Loucy (cell line): Measurements from ENCODE around the gene BEX2.
A peak's percentile ranks its signal among the peaks of the same experiment; 100 is the strongest.

Source experiments
- H2AFZ ChIP-seq: fragments of 200-600 bp; sonication (generic); 2 replicates; pipeline ENCODE4 v1.6.0; 2016; ENCODE audit warnings: antibody characterized with exemption, mild to moderate bottlenecking, low read length, moderate library complexity
- H3F3A ChIP-seq: fragments of 200-600 bp; 2 replicates; pipeline ENCODE4 v1.6.0; 2016; ENCODE audit warnings: antibody characterized with exemption, low read depth, mild to moderate bottlenecking
- H3K27me3 ChIP-seq: fragments of 200-600 bp; sonication (generic); 2 replicates; pipeline ENCODE4 v1.6.1; 2014; ENCODE audit warnings: low read length, mild to moderate bottlenecking; ENCODE audit not compliant: insufficient read depth, poor library complexity, severe bottlenecking
- H3K36me3 ChIP-seq: fragments of 200-600 bp; sonication (generic); 2 replicates; pipeline ENCODE4 v1.6.1; 2016; ENCODE audit warnings: low read length; ENCODE audit not compliant: insufficient read depth
- H3K4me1 ChIP-seq: fragments of 200-600 bp; sonication (generic); 2 replicates; pipeline ENCODE4 v1.5.1; 2014; ENCODE audit warnings: low read length, mild to moderate bottlenecking; ENCODE audit not compliant: insufficient read depth, poor library complexity, severe bottlenecking
- H3K4me2 ChIP-seq: fragments of 200-600 bp; sonication (generic); 2 replicates; pipeline ENCODE4 v1.6.0; 2014; ENCODE audit warnings: antibody characterized with exemption, low read length, low read depth, mild to moderate bottlenecking; ENCODE audit not compliant: poor library complexity, severe bottlenecking
- H3K4me3 ChIP-seq: fragments of 200-600 bp; sonication (generic); 2 replicates; pipeline ENCODE4 v1.5.1; 2014; ENCODE audit warnings: low read length, mild to moderate bottlenecking, mixed read lengths; ENCODE audit not compliant: poor library complexity, severe bottlenecking
- H3K79me2 ChIP-seq: fragments of 200-600 bp; sonication (generic); 2 replicates; pipeline ENCODE4 v1.6.1; 2014; ENCODE audit warnings: low read length; ENCODE audit not compliant: insufficient read depth
- H3K9ac ChIP-seq: fragments of 200-600 bp; sonication (generic); 2 replicates; pipeline ENCODE4 v1.6.0; 2014; ENCODE audit warnings: mild to moderate bottlenecking, low read depth, low read length, moderate library complexity; ENCODE audit not compliant: poor library complexity, severe bottlenecking
- H3K9me2 ChIP-seq: fragments of 200-600 bp; sonication (generic); replicated peaks from 2 replicates; pipeline ENCODE4 v1.6.1; 2016; ENCODE audit warnings: low read depth, low read length, mixed read lengths
- H3K9me3 ChIP-seq: fragments of 200-600 bp; sonication (generic); 2 replicates; pipeline ENCODE4 v1.6.1; 2014; ENCODE audit warnings: mild to moderate bottlenecking, antibody characterized with exemption, low read length, low read depth; ENCODE audit not compliant: insufficient read depth
- H4K20me1 ChIP-seq: fragments of 200-600 bp; sonication (generic); 2 replicates; pipeline ENCODE4 v1.6.0; 2014; ENCODE audit warnings: antibody characterized with exemption, low read length, mild to moderate bottlenecking; ENCODE audit not compliant: insufficient read depth, poor library complexity, severe bottlenecking
- EZH2phosphoT487 ChIP-seq: fragments of 200-600 bp; IDR thresholded peaks from 2 replicates; pipeline ENCODE4 v1.6.1; 2018; ENCODE audit warnings: antibody characterized with exemption, mild to moderate bottlenecking, moderate library complexity, borderline replicate concordance
- TF ChIP-seq, protein P1 (sequence below): fragments of 200-600 bp; sonication (generic); conservative IDR thresholded peaks from 2 replicates; pipeline ENCODE4 v1.5.1; 2014; ENCODE audit warnings: mild to moderate bottlenecking, antibody characterized with exemption, low read length

Gene BEX2

DNA sequence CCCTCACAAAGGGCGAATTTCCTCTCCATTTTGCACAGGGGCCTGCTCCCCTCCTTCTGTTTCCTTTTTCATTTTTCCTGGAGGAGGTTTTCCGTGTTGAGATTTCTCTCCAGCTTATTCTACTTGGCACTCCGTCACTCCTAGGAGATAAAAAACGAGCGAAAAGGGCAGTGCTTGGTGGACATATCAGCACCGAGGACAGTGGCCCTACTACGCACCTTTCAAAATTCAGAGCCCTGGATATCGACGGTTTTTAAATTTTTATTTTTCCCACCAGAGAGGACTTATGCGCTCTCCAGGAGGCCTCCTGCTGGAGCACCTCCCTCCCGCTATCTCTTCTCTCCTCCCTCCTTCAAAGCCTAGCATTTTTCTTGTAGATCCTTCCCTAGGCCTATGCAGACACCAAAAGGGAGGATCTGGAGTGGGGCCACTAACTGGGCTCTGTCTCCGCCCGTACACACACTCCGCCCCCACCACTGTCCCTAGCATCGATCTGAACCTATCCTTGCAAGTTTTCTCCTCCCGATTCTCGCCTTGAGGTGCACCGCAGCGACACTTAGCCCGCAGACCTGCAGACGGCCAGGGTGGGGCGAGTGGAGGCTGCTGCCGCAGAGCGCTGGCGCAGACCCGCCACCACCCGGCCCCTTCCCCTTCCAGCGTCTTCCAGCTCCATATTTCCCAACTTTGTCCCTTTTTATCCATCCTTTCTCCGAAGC lies 37.0 kb upstream of the BEX2 start:
- no peaks in the 10 kb centered on the region for H4K20me1 ChIP-seq
- H2AFZ ChIP-seq = no peak overlapping the region
- no peaks in the 10 kb centered on the region for H3K79me2 ChIP-seq
- H3F3A ChIP-seq = no peaks in the 10 kb centered on the region
- H3K9me2 ChIP-seq = no peaks in the 10 kb centered on the region
- H3K9me3 ChIP-seq = no peaks in the 10 kb centered on the region
- H3K27me3 ChIP-seq = no peaks in the 10 kb centered on the region
- TF ChIP-seq, protein P1, sequence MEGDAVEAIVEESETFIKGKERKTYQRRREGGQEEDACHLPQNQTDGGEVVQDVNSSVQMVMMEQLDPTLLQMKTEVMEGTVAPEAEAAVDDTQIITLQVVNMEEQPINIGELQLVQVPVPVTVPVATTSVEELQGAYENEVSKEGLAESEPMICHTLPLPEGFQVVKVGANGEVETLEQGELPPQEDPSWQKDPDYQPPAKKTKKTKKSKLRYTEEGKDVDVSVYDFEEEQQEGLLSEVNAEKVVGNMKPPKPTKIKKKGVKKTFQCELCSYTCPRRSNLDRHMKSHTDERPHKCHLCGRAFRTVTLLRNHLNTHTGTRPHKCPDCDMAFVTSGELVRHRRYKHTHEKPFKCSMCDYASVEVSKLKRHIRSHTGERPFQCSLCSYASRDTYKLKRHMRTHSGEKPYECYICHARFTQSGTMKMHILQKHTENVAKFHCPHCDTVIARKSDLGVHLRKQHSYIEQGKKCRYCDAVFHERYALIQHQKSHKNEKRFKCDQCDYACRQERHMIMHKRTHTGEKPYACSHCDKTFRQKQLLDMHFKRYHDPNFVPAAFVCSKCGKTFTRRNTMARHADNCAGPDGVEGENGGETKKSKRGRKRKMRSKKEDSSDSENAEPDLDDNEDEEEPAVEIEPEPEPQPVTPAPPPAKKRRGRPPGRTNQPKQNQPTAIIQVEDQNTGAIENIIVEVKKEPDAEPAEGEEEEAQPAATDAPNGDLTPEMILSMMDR = no peak
- no peak for TF ChIP-seq EZH2phosphoT487
- peaks cover 7% of the 10 kb centered on the region for H3K4me1 ChIP-seq
- no peak overlapping the region for H3K9ac ChIP-seq
- no peaks in the 10 kb centered on the region for H3K36me3 ChIP-seq
- no peak overlapping the region for H3K4me2 ChIP-seq
- no peak overlapping the region for H3K4me3 ChIP-seq

DNA sequence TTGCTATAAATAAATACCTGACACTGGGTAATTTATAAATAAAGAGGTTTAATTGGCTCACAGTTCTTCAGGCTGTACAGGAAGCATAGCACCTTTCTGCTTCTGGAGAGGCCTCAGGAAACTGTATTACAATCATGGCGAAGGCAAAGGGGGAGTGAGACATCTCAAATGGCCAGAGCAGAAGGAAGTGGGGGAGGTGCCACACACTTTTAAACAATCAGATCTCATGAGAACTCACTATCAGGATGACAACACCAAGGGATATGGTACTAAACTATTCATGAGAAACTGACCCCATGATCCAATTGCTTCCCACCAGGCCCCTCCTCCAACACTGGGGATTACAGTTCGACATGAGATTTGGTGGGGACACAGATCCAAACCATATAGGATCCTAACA lies 33.8 kb upstream of the BEX2 start:
- Histone ChIP-seq H3K4me1 (peaks cover 7% of the 10 kb centered on the region), H3F3A (no peaks in the 10 kb centered on the region), H3K27me3 (no peaks in the 10 kb centered on the region), H4K20me1 (no peaks in the 10 kb centered on the region), H3K36me3 (no peaks in the 10 kb centered on the region), H3K4me2 (peak overlapping the region; percentile 36), H3K9ac (no peak overlapping the region), H3K9me3 (no peaks in the 10 kb centered on the region), H3K9me2 (no peaks in the 10 kb centered on the region), H3K4me3 (no peak overlapping the region), H3K79me2 (no peaks in the 10 kb centered on the region), H2AFZ (peak overlapping the region; percentile 40)
- TF ChIP-seq, protein P1 = no peak
- no peak for TF ChIP-seq EZH2phosphoT487

DNA sequence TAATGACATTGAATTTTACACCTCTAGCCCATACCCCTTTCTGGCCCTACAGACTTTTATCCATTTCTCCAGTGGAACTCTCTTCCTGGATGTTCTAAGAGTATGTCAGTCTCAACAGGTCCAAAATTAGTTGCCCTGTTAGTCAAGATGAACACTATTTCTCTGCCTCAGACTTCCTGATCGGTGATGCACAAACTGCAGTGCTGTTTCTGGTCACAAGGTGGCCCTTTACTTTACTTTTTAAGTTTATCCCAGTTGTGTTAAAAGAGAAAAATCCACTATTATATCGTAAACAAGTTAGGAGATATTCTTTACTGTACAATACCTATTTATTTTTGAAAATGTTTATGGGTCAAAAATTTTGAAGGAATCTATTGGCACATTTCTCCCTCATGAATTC lies 32.3 kb upstream of the BEX2 start:
- Histone ChIP-seq H2AFZ (peak overlapping the region; percentile 75), H3K79me2 (no peaks in the 10 kb centered on the region), H3K4me1 (peaks cover 7% of the 10 kb centered on the region), H3K9me3 (no peaks in the 10 kb centered on the region), H3K36me3 (no peaks in the 10 kb centered on the region), H4K20me1 (no peaks in the 10 kb centered on the region), H3K9me2 (no peaks in the 10 kb centered on the region), H3K4me2 (no peak overlapping the region), H3K9ac (no peak overlapping the region), H3K4me3 (no peak overlapping the region), H3K27me3 (no peaks in the 10 kb centered on the region), H3F3A (no peaks in the 10 kb centered on the region)
- TF ChIP-seq, protein P1 = peak; percentile 67
- no peak for TF ChIP-seq EZH2phosphoT487
